ENCODE results near the gene IL22RA1. TPM values are rescaled to one million over a fixed set of nuclear protein-coding genes. Genes with fewer than 3 reads are reported as not detected.

IL22RA1 gene
- total RNA-seq, 1 experiment from 2014 or later: 0.28 TPM

DNA sequence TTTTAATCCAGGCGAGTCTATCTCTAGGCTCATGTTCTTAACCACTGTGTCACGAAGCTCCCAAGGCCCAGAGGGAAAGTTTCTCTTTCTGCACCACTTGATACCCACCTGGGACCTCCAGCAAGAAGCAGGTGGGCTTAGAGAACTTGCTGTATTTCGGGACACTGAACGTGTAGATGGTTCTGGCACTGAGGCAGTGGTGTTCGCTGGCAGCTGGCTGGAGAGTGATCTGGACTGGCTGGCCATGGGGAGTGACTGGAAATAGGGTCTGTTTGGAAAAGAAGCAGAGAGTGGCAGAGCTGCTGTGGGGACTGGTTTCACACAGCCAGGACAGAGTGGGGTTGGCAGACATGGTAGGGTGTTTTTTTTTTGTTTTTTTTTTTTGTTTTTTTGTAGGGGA, 16.4 kb upstream of the IL22RA1 start:
- POLR2A ChIA-PET: no interaction called here
- Mint-ChIP-seq H3K27me3 (ENCODE audit: low read depth) (no peaks in the 10 kb centered on the region), H3K9me3 (no peaks in the 10 kb centered on the region), H3K4me3 (no peak overlapping the region), H3K36me3 (peaks cover 17% of the 10 kb centered on the region), H3K4me1 (peaks cover 5% of the 10 kb centered on the region), H3K27ac (peak overlapping the region; percentile 67; the same call in 1 of the 2 replicates)
- CTCF ChIA-PET: interaction anchor here (1.3 to 2.1 kb wide), 2 partner anchors 9 to 40 kb away, joined by 6 to 11 read pairs; no protein-coding TSS in a partner anchor
- no peak for DNase-seq (ENCODE audit: low spot score)
- ATAC-seq: no peak
- TF ChIP-seq GTF2I (CRISPR knock-in tag; conservative IDR thresholded peaks at IDR 0.05) (no peak), FOXJ3 (CRISPR knock-in tag; IDR thresholded peaks at IDR 0.05; ENCODE audit: borderline replicate concordance) (no peak), TEAD4 (CRISPR knock-in tag; IDR thresholded peaks at IDR 0.05) (no peak), SMAD3 (CRISPR knock-in tag; IDR thresholded peaks at IDR 0.05; ENCODE audit: borderline replicate concordance) (no peak), FOXK1 (CRISPR knock-in tag; IDR thresholded peaks at IDR 0.05) (no peak), CREM (CRISPR knock-in tag; IDR thresholded peaks at IDR 0.05) (no peak)
- TF ChIP-seq, protein P1, sequence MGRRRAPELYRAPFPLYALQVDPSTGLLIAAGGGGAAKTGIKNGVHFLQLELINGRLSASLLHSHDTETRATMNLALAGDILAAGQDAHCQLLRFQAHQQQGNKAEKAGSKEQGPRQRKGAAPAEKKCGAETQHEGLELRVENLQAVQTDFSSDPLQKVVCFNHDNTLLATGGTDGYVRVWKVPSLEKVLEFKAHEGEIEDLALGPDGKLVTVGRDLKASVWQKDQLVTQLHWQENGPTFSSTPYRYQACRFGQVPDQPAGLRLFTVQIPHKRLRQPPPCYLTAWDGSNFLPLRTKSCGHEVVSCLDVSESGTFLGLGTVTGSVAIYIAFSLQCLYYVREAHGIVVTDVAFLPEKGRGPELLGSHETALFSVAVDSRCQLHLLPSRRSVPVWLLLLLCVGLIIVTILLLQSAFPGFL (CRISPR knock-in tag; IDR thresholded peaks at IDR 0.05; ENCODE audit: borderline replicate concordance): no peak
- TF ChIP-seq, protein P2, sequence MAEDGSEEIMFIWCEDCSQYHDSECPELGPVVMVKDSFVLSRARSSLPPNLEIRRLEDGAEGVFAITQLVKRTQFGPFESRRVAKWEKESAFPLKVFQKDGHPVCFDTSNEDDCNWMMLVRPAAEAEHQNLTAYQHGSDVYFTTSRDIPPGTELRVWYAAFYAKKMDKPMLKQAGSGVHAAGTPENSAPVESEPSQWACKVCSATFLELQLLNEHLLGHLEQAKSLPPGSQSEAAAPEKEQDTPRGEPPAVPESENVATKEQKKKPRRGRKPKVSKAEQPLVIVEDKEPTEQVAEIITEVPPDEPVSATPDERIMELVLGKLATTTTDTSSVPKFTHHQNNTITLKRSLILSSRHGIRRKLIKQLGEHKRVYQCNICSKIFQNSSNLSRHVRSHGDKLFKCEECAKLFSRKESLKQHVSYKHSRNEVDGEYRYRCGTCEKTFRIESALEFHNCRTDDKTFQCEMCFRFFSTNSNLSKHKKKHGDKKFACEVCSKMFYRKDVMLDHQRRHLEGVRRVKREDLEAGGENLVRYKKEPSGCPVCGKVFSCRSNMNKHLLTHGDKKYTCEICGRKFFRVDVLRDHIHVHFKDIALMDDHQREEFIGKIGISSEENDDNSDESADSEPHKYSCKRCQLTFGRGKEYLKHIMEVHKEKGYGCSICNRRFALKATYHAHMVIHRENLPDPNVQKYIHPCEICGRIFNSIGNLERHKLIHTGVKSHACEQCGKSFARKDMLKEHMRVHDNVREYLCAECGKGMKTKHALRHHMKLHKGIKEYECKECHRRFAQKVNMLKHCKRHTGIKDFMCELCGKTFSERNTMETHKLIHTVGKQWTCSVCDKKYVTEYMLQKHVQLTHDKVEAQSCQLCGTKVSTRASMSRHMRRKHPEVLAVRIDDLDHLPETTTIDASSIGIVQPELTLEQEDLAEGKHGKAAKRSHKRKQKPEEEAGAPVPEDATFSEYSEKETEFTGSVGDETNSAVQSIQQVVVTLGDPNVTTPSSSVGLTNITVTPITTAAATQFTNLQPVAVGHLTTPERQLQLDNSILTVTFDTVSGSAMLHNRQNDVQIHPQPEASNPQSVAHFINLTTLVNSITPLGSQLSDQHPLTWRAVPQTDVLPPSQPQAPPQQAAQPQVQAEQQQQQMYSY (CRISPR knock-in tag; IDR thresholded peaks at IDR 0.05): no peak

DNA sequence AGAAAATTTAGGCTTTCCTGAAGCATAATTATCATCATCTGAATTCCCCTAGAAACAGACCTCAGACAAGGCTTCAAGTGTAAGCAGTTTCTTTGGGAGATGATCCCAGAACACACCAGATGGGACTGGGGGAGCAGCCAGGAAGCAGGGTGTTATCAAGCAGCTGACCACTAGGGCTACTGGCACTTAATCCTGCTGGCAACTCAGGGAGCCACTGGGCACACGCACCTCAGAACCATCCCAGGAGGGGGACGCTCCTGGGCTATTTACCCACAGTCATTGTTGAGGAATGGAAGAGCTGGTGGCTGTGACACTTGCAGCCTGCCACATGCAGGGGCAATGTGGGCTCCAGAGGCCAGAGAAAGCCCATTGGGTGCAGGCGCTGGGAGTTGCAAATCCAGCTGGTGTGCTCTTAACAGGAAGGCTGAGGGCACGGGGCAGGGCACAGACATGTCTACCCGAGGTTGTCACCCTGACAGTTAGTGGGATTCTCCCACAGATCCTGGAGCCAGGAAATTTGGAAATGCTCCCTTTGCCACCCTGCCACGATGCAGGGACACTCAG, 15.1 kb upstream of the IL22RA1 start:
- TF ChIP-seq CTCF (IDR thresholded peaks at IDR 0.05) (0 out of 2 replicates have a peak, but pooled peaks have one; percentile 14), ZNF396 (CRISPR knock-in tag; IDR thresholded peaks at IDR 0.05; ENCODE audit: borderline replicate concordance) (no peak)
- Mint-ChIP-seq H3K9me3 (no peaks in the 10 kb centered on the region), H3K4me3 (no peak overlapping the region), H3K36me3 (peaks cover 17% of the 10 kb centered on the region), H3K27me3 (ENCODE audit: low read depth) (no peaks in the 10 kb centered on the region), H3K4me1 (peaks cover 15% of the 10 kb centered on the region), H3K27ac (no peak overlapping the region; the same call in 1 of the 2 replicates)
- ATAC-seq (peak; percentile 71), DNase-seq (ENCODE audit: low spot score) (peak; percentile 31)
- POLR2A ChIA-PET: interaction anchor here (0.7 kb wide), 1 partner anchor 30 kb away, joined by 3 read pairs; no protein-coding TSS in a partner anchor
- CTCF ChIA-PET: interaction anchor here (0.6 to 2.1 kb wide), 9 partner anchors 8 to 235 kb away, joined by 3 to 11 read pairs (median 4); no protein-coding TSS in a partner anchor

GRCh38 chr1:24156542-24157260, 13.8 kb upstream of the IL22RA1 start:
- Mint-ChIP-seq H3K27ac (no peak overlapping the region), H3K4me3 (no peak overlapping the region)
- POLR2A ChIA-PET: no interaction called here
- TF ChIP-seq CDX4 (CRISPR knock-in tag; IDR thresholded peaks at IDR 0.05; ENCODE audit: borderline replicate concordance) (no peak), CREM (CRISPR knock-in tag; IDR thresholded peaks at IDR 0.05) (no peak), RELA (CRISPR knock-in tag; IDR thresholded peaks at IDR 0.05; ENCODE audit: borderline replicate concordance) (no peak), ZNF219 (CRISPR knock-in tag; IDR thresholded peaks at IDR 0.05; ENCODE audit: borderline replicate concordance) (no peak), SMAD4 (CRISPR knock-in tag; IDR thresholded peaks at IDR 0.05) (no peak), MXD4 (CRISPR knock-in tag; IDR thresholded peaks at IDR 0.05; ENCODE audit: borderline replicate concordance) (no peak), HMGA2 (CRISPR knock-in tag; IDR thresholded peaks at IDR 0.05) (no peak), KAT7 (CRISPR knock-in tag; IDR thresholded peaks at IDR 0.05; ENCODE audit: borderline replicate concordance) (no peak), FOXP4 (CRISPR knock-in tag; IDR thresholded peaks at IDR 0.05) (no peak)
- TF ChIP-seq, protein P3, sequence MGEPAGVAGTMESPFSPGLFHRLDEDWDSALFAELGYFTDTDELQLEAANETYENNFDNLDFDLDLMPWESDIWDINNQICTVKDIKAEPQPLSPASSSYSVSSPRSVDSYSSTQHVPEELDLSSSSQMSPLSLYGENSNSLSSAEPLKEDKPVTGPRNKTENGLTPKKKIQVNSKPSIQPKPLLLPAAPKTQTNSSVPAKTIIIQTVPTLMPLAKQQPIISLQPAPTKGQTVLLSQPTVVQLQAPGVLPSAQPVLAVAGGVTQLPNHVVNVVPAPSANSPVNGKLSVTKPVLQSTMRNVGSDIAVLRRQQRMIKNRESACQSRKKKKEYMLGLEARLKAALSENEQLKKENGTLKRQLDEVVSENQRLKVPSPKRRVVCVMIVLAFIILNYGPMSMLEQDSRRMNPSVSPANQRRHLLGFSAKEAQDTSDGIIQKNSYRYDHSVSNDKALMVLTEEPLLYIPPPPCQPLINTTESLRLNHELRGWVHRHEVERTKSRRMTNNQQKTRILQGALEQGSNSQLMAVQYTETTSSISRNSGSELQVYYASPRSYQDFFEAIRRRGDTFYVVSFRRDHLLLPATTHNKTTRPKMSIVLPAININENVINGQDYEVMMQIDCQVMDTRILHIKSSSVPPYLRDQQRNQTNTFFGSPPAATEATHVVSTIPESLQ (CRISPR knock-in tag; IDR thresholded peaks at IDR 0.05): no peak

More at GRCh38 chr1:24156542-24157260, 13.8 kb upstream of the IL22RA1 start:
- Mint-ChIP-seq H3K4me1 (peaks cover 28% of the 10 kb centered on the region), H3K36me3 (peaks cover 14% of the 10 kb centered on the region), H3K27me3 (ENCODE audit: low read depth) (no peaks in the 10 kb centered on the region), H3K9me3 (no peaks in the 10 kb centered on the region)
- DNase-seq (ENCODE audit: low spot score) (no peak), ATAC-seq (no peak)
- CTCF ChIA-PET: interaction anchor here (1.1 to 1.8 kb wide), 3 partner anchors 30 to 65 kb away, joined by 4 to 8 read pairs (median 5); partner anchors contain the start of gene IFNLR1
